ENCODE data around the gene SYNM. TPM values are rescaled to one million over a fixed set of nuclear protein-coding genes. Genes with fewer than 3 reads are reported as not detected.

The SYNM gene
- total RNA-seq, 1 experiment from 2014 or later: 3.3 TPM

GRCh38 chr15:99118258-99118632 lies 13.4 kb downstream of the SYNM start:
- Histone ChIP-seq H4K20me1 (ENCODE audit: insufficient read depth) (no peaks in the 10 kb centered on the region), H3K27ac (ENCODE audit: low read depth, low read length) (no peak overlapping the region), H3K36me3 (ENCODE audit: control insufficient read depth in 1 of 2, insufficient read depth in 2 of 2, low read length in 2 of 2) (no peaks in the 10 kb centered on the region), H3K4me2 (ENCODE audit: low read length) (no peak overlapping the region), H3K27me3 (ENCODE audit: insufficient read depth, low read length) (no peaks in the 10 kb centered on the region), H3K9ac (ENCODE audit: low read length) (no peak overlapping the region), H3K79me2 (ENCODE audit: insufficient read depth, low read length) (no peaks in the 10 kb centered on the region), H3K4me3 (replicated peaks in 1 of 2; ENCODE audit: low read depth in 1 of 2, low read length in 2 of 2) (no peak overlapping the region), H2AFZ (ENCODE audit: low read depth, low read length, poor library complexity, severe bottlenecking) (no peak overlapping the region), H3K9me2 (ENCODE audit: insufficient read depth) (no peaks in the 10 kb centered on the region), H3K4me1 (ENCODE audit: control insufficient read depth in 1 of 2, insufficient read depth in 2 of 2, low read length in 2 of 2) (peaks cover 9 to 11% of the 10 kb centered on the region in 2 experiments), H3K9me3 (ENCODE audit: control insufficient read depth in 1 of 2, insufficient read depth in 1 of 2, low read depth in 1 of 2, low read length in 2 of 2) (no peaks in the 10 kb centered on the region)
- no peak for TF ChIP-seq MAX (IDR thresholded peaks at IDR 0.05)
- TF ChIP-seq CEBPB (IDR thresholded peaks at IDR 0.05; ENCODE audit: low read depth): no peak
- no peak for TF ChIP-seq ZNF274 (IDR thresholded peaks at IDR 0.05; ENCODE audit: low read depth, low read length)
- TF ChIP-seq ATF3 (IDR thresholded peaks at IDR 0.05): no peak
- no peak for TF ChIP-seq CTCF (IDR thresholded peaks at IDR 0.05 in 2 of 3, conservative IDR thresholded peaks at IDR 0.05 in 1 of 3; ENCODE audit: borderline replicate concordance in 1 of 3, insufficient read depth in 1 of 3, low read depth in 2 of 3, low read length in 2 of 3)
- TF ChIP-seq EZH2phosphoT487 (IDR thresholded peaks at IDR 0.05; ENCODE audit: borderline replicate concordance): no peak
- TF ChIP-seq ZFX (IDR thresholded peaks at IDR 0.05): no peak
- TF ChIP-seq TCF7L2 (IDR thresholded peaks at IDR 0.05; ENCODE audit: borderline replicate concordance, extremely low read depth, insufficient read depth, insufficient read length): no peak
- TF ChIP-seq SRF (IDR thresholded peaks at IDR 0.05; ENCODE audit: low read depth): no peak
- TF ChIP-seq YY1 (IDR thresholded peaks at IDR 0.05; ENCODE audit: extremely low read depth, insufficient replicate concordance, low read depth, low read length): no peak
- TF ChIP-seq REST (IDR thresholded peaks at IDR 0.05; ENCODE audit: low read depth): no peak
- TF ChIP-seq ELF1 (IDR thresholded peaks at IDR 0.05; ENCODE audit: borderline replicate concordance, low read depth): no peak
- TF ChIP-seq SP1 (IDR thresholded peaks at IDR 0.05; ENCODE audit: low read depth): no peak
- TF ChIP-seq POLR2AphosphoS5 (IDR thresholded peaks at IDR 0.05; ENCODE audit: low read depth, low read length): no peak
- no peak for TF ChIP-seq FOSL1 (IDR thresholded peaks at IDR 0.05; ENCODE audit: low read depth)
- no peak for TF ChIP-seq CBX3 (IDR thresholded peaks at IDR 0.05; ENCODE audit: low read depth)
- TF ChIP-seq SIN3A (IDR thresholded peaks at IDR 0.05; ENCODE audit: low read depth): no peak
- TF ChIP-seq ZBTB33 (IDR thresholded peaks at IDR 0.05; ENCODE audit: extremely low read depth, insufficient replicate concordance, low read length): no peak
- no peak for TF ChIP-seq EZH2 (IDR thresholded peaks at IDR 0.05)
- no peak for TF ChIP-seq JUND (IDR thresholded peaks at IDR 0.05)
- ChIA-PET CTCF (no interaction called here), POLR2A (no interaction called here), RAD21 (ENCODE audit: low non-redundant PET in 1 of 2, low total read pairs in 2 of 2, uncharacterized antibody in 2 of 2, unreplicated experiment in 2 of 2) (no interaction called here)
- BruUV-seq (replicated peaks): no TSS peak
- no peak for DNase-seq (ENCODE audit: low read depth, low spot score)
- ATAC-seq: no peak
- intact Hi-C loops (cut with micrococcal nuclease): no loop called here

All from HCT116 (cell line).